ENCODE data around the gene AP4S1.
"Not testable (repeated sequence)": the region's sequence is repeated elsewhere in the genome, so short reads cannot be mapped to it uniquely, and the experiment has no call there.

The AP4S1 gene

GRCh38 chr14:31042893-31043292, 17.4 kb downstream of the AP4S1 start:
- DNase-seq (ENCODE audit: low read depth in 3 of 3) = not testable (repeated sequence)

- no peak for DNase-seq (ENCODE audit: low read depth in 3 of 3)
These were observed 17.9 kb downstream of the AP4S1 start for GRCh38 chr14:31043379-31043778.

GRCh38 chr14:31045501-31046080, 20.1 kb downstream of the AP4S1 start:
- no peak for DNase-seq (ENCODE audit: low read depth in 3 of 3)

GRCh38 chr14:31047503-31047902, 22.1 kb downstream of the AP4S1 start:
- DNase-seq (ENCODE audit: low read depth in 3 of 3) = no peak

- no peak for DNase-seq (ENCODE audit: low read depth in 3 of 3)
These were observed 25.6 kb downstream of the AP4S1 start for GRCh38 chr14:31051023-31051422.

GRCh38 chr14:31051511-31051910, 26.1 kb downstream of the AP4S1 start:
- DNase-seq (ENCODE audit: low read depth in 3 of 3) = no peak

- not testable (repeated sequence) for DNase-seq (ENCODE audit: low read depth in 3 of 3)
These were observed 27.6 kb downstream of the AP4S1 start for GRCh38 chr14:31052905-31053586.

- DNase-seq (ENCODE audit: low read depth in 3 of 3) = no peak
These were observed 31.6 kb downstream of the AP4S1 start for GRCh38 chr14:31057035-31057434.

GRCh38 chr14:31057701-31058364, 32.4 kb downstream of the AP4S1 start:
- DNase-seq (ENCODE audit: low read depth in 3 of 3) = no peak

- no peak for DNase-seq (ENCODE audit: low read depth in 3 of 3)
These were observed 33.9 kb downstream of the AP4S1 start for GRCh38 chr14:31059152-31059924.

- no peak for DNase-seq (ENCODE audit: low read depth in 3 of 3)
These were observed 34.9 kb downstream of the AP4S1 start for GRCh38 chr14:31060253-31060875.

- DNase-seq (ENCODE audit: low read depth in 3 of 3) = not testable (repeated sequence)
These were observed 37.5 kb downstream of the AP4S1 start for GRCh38 chr14:31062908-31063307.

- DNase-seq (ENCODE audit: low read depth in 3 of 3) = no peak
These were observed 42.8 kb downstream of the AP4S1 start for GRCh38 chr14:31068235-31068634.

- no peak for DNase-seq (ENCODE audit: low read depth in 3 of 3)
These were observed 43.9 kb downstream of the AP4S1 start for GRCh38 chr14:31069343-31069742.

GRCh38 chr14:31070431-31070830, 45.0 kb downstream of the AP4S1 start:
- no peak for DNase-seq (ENCODE audit: low read depth in 3 of 3)

GRCh38 chr14:31071151-31071550, 45.7 kb downstream of the AP4S1 start:
- no peak for DNase-seq (ENCODE audit: low read depth in 3 of 3)

- DNase-seq (ENCODE audit: low read depth in 3 of 3) = no peak
These were observed 49.7 kb downstream of the AP4S1 start for GRCh38 chr14:31075144-31075543.

- no peak for DNase-seq (ENCODE audit: low read depth in 3 of 3)
These were observed 53.3 kb downstream of the AP4S1 start for GRCh38 chr14:31078766-31079165.

- no peak for DNase-seq (ENCODE audit: low read depth in 3 of 3)
These were observed 54.6 kb downstream of the AP4S1 start for GRCh38 chr14:31080056-31080455.

- DNase-seq (ENCODE audit: low read depth in 3 of 3) = no peak
These were observed 55.0 kb downstream of the AP4S1 start for GRCh38 chr14:31080484-31080883.

GRCh38 chr14:31083781-31084180, 58.3 kb downstream of the AP4S1 start:
- DNase-seq (ENCODE audit: low read depth in 3 of 3) = no peak

GRCh38 chr14:31084385-31084784, 58.9 kb downstream of the AP4S1 start:
- no peak for DNase-seq (ENCODE audit: low read depth in 3 of 3)

Data from stimulated activated CD4-positive, alpha-beta T cell treated with anti-CD3 and anti-CD28 coated beads, TNF-alpha, amount 100 ng/mL, for 24 hours (primary cell).